HEK293T (cell line): ENCODE measurements around the gene SYNCRIP.
"Not testable (repeated sequence)": the region's sequence is repeated elsewhere in the genome, so short reads cannot be mapped to it uniquely, and the experiment has no call there.

Experiments
- CTCF ChIA-PET: fragments of 350-600 bp; formaldehyde crosslinking; extraction: SDS; loops from one replicate; lab custom pipeline; 2021; ENCODE audit warnings: antibody characterized with exemption, inconsistent platforms; lab: Yijun Ruan, JAX
- POLR2A ChIA-PET: fragments of 350-600 bp; formaldehyde crosslinking; extraction: SDS; loops from one replicate; lab custom pipeline; 2020; ENCODE audit warnings: antibody characterized with exemption, inconsistent platforms; lab: Yijun Ruan, JAX
- DNase-seq: peaks from one replicate; pipeline ENCODE4 v3.0.0; 2012; ENCODE audit warnings: mixed read lengths; ENCODE audit errors: extremely low spot score
- ARNT ChIP-seq: fragments of 450-650 bp; IDR thresholded peaks from 2 replicates; pipeline ENCODE4 v1.6.1; 2017; ENCODE audit warnings: mild to moderate bottlenecking
- BHLHE40 ChIP-seq: fragments of 450-650 bp; IDR thresholded peaks from 2 replicates; pipeline ENCODE4 v1.6.1; 2016; ENCODE audit warnings: mild to moderate bottlenecking, moderate library complexity, borderline replicate concordance
- CTBP1 ChIP-seq: fragments of 450-650 bp; IDR thresholded peaks from 2 replicates; pipeline ENCODE4 v1.6.1; 2016; ENCODE audit warnings: borderline replicate concordance
- ELF4 ChIP-seq: fragments of 450-650 bp; IDR thresholded peaks from 2 replicates; pipeline ENCODE4 v1.6.1; 2017; ENCODE audit warnings: antibody characterized with exemption
- FOXA1 ChIP-seq: fragments of 450-650 bp; IDR thresholded peaks from 2 replicates; pipeline ENCODE4 v1.6.1; 2016; ENCODE audit warnings: mild to moderate bottlenecking
- FOXK2 ChIP-seq: fragments of 450-650 bp; IDR thresholded peaks from 2 replicates; pipeline ENCODE4 v1.6.1; 2016; ENCODE audit warnings: mild to moderate bottlenecking
- FOXM1 ChIP-seq: fragments of 450-650 bp; IDR thresholded peaks from 2 replicates; pipeline ENCODE4 v1.6.1; 2017; ENCODE audit warnings: mild to moderate bottlenecking, borderline replicate concordance
- HDGF ChIP-seq: fragments of 450-650 bp; IDR thresholded peaks from 2 replicates; pipeline ENCODE4 v1.6.1; 2017; ENCODE audit warnings: antibody characterized with exemption, borderline replicate concordance
- L3MBTL2 ChIP-seq: fragments of 450-650 bp; conservative IDR thresholded peaks from 2 replicates; pipeline ENCODE4 v1.6.1; 2016; ENCODE audit warnings: mild to moderate bottlenecking
- LEF1 ChIP-seq: fragments of 450-650 bp; IDR thresholded peaks from 2 replicates; pipeline ENCODE4 v1.6.1; 2017; ENCODE audit warnings: mild to moderate bottlenecking, borderline replicate concordance
- NFRKB ChIP-seq: fragments of 450-650 bp; IDR thresholded peaks from 2 replicates; pipeline ENCODE4 v1.6.1; 2016; ENCODE audit warnings: mild to moderate bottlenecking, moderate library complexity
- SP1 ChIP-seq: fragments of 450-650 bp; IDR thresholded peaks from 2 replicates; pipeline ENCODE4 v1.6.1; 2017
- SUZ12 ChIP-seq: fragments of 450-650 bp; IDR thresholded peaks from 2 replicates; pipeline ENCODE4 v1.6.1; 2016; ENCODE audit warnings: mild to moderate bottlenecking
- TARDBP ChIP-seq: fragments of 450-650 bp; IDR thresholded peaks from 2 replicates; pipeline ENCODE4 v1.6.1; 2016
- ZNF384 ChIP-seq: fragments of 450-650 bp; IDR thresholded peaks from 2 replicates; pipeline ENCODE4 v1.6.1; 2016
- TF ChIP-seq, protein P1 (sequence below): fragments of 450-650 bp; IDR thresholded peaks from 2 replicates; pipeline ENCODE4 v1.6.1; 2016

Gene SYNCRIP

DNA sequence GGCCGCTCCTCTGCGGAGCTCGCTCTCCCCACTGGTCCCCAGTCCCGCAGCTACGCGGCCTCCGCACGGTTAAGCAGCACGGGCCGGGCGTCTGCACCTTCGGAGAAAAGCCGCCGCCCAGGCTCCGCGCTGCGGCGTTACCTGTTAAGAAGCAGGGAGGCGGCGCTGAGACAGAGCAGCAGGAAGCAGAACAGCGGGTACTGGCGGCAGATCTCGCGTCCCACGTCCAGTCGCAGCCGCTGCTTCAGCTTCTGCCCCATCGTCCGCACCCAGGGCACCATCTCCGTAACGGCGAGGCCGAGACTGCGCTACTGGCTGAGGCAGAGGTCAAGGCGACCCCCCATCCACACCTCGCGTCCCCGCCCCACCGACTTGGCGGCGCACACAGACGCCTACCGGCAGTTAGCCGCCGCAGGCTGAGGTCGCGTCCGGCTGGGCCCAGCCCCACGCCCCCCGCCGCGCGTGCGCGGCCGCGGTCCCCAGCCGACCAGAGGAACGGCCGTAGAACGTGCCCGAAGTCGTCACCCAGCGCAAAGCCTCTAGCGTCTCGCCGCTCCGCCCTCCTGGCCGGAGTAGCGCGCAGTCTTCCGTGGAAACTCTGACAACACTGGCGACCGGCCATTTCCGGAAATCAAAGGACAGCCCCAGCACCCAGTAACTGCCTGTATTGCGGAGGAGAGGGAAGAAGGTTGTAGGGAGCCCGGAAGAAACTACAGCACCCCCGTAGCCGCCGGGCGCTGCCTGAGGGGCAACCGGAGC, 49.1 kb downstream of the SYNCRIP start, which contains the start of gene SNX14:
SNX14 (minus strand) TSS at position 421 of the 759 bp plus-strand sequence; CDS start at position 281, 140 bp downstream.
- DNase-seq, result peak; percentile 85
- ChIA-PET POLR2A (interaction anchor here (0.5 to 2.3 kb wide), 7 partner anchors 11 to 84 kb away, joined by 3 to 24 read pairs (median 9); partner anchors contain the start of gene SYNCRIP), CTCF (interaction anchor here (0.6 kb wide), 1 partner anchor 111 kb away, joined by 3 read pairs; no protein-coding TSS in a partner anchor)
- TF ChIP-seq L3MBTL2 (peak; percentile 83), CTBP1 (no peak), ZNF384 (no peak), FOXK2 (no peak), TARDBP (no peak), HDGF (no peak), ELF4 (0 out of 2 replicates have a peak, but pooled peaks have one; percentile 30), SUZ12 (no peak)
- TF ChIP-seq, protein P1, sequence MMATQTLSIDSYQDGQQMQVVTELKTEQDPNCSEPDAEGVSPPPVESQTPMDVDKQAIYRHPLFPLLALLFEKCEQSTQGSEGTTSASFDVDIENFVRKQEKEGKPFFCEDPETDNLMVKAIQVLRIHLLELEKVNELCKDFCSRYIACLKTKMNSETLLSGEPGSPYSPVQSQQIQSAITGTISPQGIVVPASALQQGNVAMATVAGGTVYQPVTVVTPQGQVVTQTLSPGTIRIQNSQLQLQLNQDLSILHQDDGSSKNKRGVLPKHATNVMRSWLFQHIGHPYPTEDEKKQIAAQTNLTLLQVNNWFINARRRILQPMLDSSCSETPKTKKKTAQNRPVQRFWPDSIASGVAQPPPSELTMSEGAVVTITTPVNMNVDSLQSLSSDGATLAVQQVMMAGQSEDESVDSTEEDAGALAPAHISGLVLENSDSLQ, result peak; percentile 32; the same call in 1 of the 2 replicates

DNA sequence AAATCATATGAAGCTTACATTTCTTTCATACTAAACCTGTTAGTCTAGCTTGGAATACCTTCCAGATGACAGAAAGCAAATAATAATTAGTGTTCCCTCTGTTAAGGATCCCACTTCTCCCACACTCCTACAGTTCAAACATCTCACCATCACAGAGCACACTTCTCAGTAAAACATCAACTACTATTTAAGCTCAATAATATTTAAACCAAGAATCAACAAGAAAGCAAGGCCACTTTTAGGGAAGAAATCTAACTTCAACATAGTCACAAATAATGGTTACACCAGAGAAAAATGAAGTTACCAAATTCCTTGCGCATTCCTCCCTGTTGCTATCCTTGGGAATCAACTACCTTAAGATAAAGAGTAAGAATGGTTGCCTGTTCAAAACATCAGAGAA, 50.7 kb downstream of the SYNCRIP start:
- CTCF ChIA-PET, result interaction anchor here (0.6 kb wide), 1 partner anchor 44 kb away, joined by 3 read pairs; no protein-coding TSS in a partner anchor
- POLR2A ChIA-PET, result interaction anchor here (2.3 kb wide), 1 partner anchor 83 kb away, joined by 11 read pairs; no protein-coding TSS in a partner anchor
- DNase-seq, result no peak

DNA sequence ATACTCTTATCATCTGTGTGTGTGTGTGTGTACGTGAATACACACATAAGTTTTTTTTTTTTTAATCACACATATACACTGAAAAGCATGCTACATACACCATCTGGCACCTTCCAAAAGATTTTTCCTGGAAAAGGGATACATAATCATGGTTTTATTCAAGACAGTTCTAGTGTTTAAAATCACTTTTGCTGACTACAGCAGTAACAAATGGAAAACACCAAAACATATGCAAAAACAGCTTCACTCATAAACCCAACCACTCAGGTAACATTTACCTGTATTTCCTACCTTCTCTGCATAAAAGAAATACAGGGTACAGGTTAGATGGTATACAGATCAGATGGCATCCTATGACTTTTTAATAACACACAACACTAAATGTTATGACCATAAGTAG, 51.5 kb downstream of the SYNCRIP start:
- CTCF ChIA-PET, result no interaction called here
- POLR2A ChIA-PET, result interaction anchor here (1.4 kb wide), 1 partner anchor 87 kb away, joined by 4 read pairs; no protein-coding TSS in a partner anchor
- TF ChIP-seq FOXA1 (no peak), SP1 (no peak), L3MBTL2 (no peak)
- DNase-seq, result no peak

More for the DNA sequence above, 50.7 kb downstream of the SYNCRIP start:
- TF ChIP-seq ZNF384, result no peak
- TF ChIP-seq SP1, result no peak
- no peak for TF ChIP-seq NFRKB
- TF ChIP-seq L3MBTL2, result no peak
- TF ChIP-seq ELF4, result no peak
- TF ChIP-seq, protein P1, result no peak

DNA sequence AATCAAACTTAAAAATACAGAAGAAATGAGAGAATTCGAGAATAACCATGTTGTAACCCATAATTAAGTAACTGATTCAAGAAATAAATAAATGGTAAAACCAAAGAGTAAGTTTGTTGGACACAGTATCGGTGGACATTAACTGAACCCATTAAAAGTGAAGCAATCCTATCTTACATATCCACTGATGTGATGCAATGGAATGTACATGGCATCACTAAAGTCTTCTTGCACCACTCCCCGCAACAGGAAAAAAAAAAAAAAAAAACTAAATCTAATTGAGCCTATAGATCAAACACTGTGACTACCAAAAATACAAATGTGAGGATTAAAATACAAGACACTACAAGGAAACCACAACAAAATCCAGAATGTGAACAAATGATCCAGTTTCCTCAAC, 56.9 kb downstream of the SYNCRIP start:
- POLR2A ChIA-PET, result no interaction called here
- no peak for DNase-seq
- TF ChIP-seq FOXA1 (no peak), L3MBTL2 (no peak), SUZ12 (no peak), HDGF (no peak), ZNF384 (no peak), TARDBP (no peak), FOXK2 (no peak), BHLHE40 (no peak), ELF4 (no peak), LEF1 (no peak), SP1 (no peak), NFRKB (no peak), FOXM1 (no peak), ARNT (no peak)
- TF ChIP-seq, protein P1, result no peak
- CTCF ChIA-PET, result no interaction called here

DNA sequence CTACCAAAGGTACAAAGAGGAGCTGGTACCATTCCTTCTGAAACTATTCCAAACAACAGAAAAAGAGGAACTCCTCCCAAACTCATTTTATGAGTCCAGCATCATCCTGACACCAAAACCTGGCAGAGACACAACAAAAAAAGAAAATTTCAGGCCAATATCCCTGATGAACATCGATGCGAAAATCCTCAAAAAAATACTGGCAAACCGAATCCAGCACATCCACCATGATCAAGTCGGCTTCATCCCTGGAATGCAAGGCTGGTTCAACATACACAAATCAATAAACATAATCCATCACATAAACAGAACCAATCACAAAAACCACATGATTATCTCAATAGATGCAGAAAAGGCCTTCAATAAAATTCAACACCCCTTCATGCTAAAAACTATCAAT, 59.9 kb downstream of the SYNCRIP start:
- DNase-seq, POLR2A ChIA-PET, CTCF ChIA-PET: not testable (repeated sequence)

DNA sequence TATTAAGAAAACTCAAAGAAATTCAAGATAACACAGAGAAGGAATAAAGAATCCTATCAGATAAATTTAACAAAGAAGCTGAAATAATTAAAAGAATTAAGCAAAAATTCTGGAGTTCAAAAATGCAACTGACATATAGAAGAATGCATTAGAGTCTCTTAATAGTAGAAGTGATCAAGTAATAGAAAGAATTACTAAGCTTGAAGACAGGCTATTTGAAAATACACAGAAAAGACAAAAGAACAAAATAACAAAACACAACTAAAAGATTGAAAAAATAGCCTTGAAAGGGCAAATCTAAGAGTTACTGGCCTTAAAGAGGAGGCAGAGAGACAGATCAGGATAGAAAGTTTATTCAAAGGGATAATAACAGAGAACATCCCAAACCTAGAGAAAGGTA, 61.1 kb downstream of the SYNCRIP start:
- no peak for TF ChIP-seq ELF4
- TF ChIP-seq SUZ12, result no peak
- TF ChIP-seq CTBP1, result no peak
- no peak for TF ChIP-seq FOXM1
- TF ChIP-seq TARDBP, result no peak
- no peak for TF ChIP-seq HDGF
- no peak for TF ChIP-seq BHLHE40
- TF ChIP-seq FOXA1, result no peak
- no peak for TF ChIP-seq L3MBTL2
- TF ChIP-seq, protein P1, result no peak
- no peak for TF ChIP-seq FOXK2
- no peak for TF ChIP-seq SP1
- TF ChIP-seq ARNT, result no peak
- no peak for TF ChIP-seq ZNF384
- no peak for TF ChIP-seq LEF1
- no peak for TF ChIP-seq NFRKB
- no peak for DNase-seq
- ChIA-PET POLR2A (no interaction called here), CTCF (no interaction called here)
